Measurements from ENCODE around the gene PISD.

PISD gene

DNA sequence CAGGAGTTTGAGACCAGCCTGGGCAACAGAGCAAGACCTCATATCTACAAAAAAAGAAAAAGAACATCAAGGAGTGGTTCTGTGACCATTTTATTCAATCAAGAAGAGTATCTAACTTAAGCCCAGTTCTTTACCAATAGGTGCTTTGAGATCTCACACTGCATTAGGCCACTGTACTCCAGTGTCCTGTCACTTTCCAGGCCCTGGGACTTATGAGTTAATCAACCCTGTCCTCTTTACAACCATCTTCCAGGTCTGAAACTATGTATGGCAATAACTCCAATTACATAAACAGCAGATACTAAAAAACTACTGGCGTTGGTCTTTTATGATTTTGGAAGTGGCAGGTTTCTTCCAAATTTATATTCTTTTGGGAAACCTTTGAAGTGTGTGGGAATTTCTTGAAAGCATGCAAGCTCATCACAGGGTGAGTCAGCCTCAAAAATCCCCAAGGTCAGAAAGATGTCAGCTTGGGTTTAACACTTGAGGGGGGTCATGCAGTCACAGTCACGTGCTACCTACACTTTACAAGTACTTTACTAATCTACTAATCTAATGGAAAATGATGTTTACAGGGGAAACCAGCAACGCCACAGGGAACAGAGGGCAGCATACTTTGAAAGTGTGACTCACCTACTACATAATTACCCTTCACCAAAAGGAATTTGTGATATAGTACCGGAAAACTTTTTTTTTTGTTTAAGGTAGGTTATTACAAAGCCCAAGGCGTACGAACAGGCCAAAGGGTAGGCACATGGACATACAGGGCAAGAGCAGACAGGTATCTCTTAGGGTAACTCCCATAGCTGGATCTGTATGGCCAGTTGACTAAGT is 15.6 kb downstream of the PISD start:
- Histone ChIP-seq H3K36me3 (replicated peaks) (peaks cover 10% of the 10 kb centered on the region), H3K9me3 (no peaks in the 10 kb centered on the region), H3K4me1 (peaks cover 18% of the 10 kb centered on the region), H3K27me3 (ENCODE audit: low read depth) (no peaks in the 10 kb centered on the region), H3K4me3 (no peak overlapping the region)
- DNase-seq (ENCODE audit: low spot score in 2 of 2), result peak in 1 of 2 experiments; percentile 7
- in situ Hi-C loops (cut with MboI; ENCODE audit: low sequenced_read_pairs), result no loop called here

DNA sequence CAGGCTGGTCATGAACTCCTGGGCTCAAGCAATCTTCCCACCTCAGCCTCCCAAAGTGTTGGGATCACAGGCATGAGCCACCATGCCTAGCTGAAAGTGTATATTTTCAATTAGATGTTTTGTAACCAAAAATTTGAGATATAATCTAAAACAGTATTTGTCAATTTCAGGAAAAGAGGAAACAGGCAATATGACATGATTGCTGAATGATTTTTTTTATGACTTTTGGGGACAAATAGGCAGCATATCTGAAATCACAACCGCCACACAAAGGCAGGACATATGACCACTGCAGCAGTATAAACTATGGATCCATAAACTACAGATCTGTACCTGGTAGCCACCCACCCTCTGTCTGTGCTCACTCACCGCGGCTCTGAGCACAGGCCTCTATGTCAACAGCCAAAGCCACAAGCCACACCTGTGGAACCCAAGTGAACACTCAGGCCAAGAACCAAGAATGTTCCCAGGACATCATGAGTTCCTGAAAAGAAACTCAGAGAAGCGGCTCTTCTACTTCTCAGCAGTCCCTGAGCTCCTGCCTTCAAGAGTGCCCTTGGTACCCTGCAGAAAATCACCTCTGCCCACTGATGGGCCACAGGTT is 22.5 kb downstream of the PISD start:
- DNase-seq (ENCODE audit: low spot score in 2 of 2), result no peak
- H3K36me3 ChIP-seq (replicated peaks), result no peaks in the 10 kb centered on the region; the same call in 1 of the 2 replicates
- in situ Hi-C loops (cut with MboI; ENCODE audit: low sequenced_read_pairs), result no loop called here
- no peaks in the 10 kb centered on the region for H3K9me3 ChIP-seq
- H3K27me3 ChIP-seq (ENCODE audit: low read depth), result no peaks in the 10 kb centered on the region
- H3K4me3 ChIP-seq, result no peak overlapping the region
- H3K4me1 ChIP-seq, result no peaks in the 10 kb centered on the region

DNA sequence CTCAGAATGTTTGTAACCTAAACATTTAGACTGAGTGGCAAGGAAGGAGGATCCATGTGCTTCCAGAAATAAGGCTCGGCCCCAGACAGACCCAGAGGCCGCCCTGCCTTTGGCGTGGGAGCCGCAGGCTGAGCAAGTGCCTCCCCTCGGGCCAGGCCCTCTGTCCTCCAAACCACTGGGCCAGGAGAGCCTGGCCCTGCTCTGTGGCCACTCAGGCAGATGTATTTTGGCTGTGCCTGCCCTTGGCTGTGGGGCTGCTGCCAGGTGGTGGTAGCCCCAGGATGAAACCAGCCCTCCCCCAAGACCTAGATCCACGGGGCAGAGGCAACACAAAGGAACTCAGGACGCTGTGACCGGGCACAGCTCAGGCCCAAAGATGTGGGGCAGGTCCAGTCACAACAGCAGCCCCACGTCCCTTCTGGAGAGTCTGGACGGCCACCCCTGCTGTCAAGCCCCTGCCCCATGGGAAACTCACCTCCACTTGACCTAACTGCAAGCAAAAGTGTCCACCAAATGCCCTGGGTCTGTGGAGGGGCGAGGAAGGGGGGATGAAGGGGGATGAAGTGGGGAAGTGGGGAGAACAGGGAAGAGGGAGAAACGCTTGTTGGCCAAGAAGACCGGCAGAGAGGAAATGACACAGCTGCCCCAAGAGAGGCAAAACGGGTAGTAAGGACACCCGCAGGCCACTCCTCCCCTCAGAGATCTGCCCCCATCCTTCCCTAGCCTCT is 24.0 kb downstream of the PISD start:
- no peak for DNase-seq (ENCODE audit: low spot score in 2 of 2)
- H3K4me3 ChIP-seq, result no peak overlapping the region
- in situ Hi-C loops (cut with MboI; ENCODE audit: low sequenced_read_pairs), result no loop called here
- H3K27me3 ChIP-seq (ENCODE audit: low read depth), result no peaks in the 10 kb centered on the region
- no peaks in the 10 kb centered on the region for H3K4me1 ChIP-seq
- H3K36me3 ChIP-seq (replicated peaks), result no peaks in the 10 kb centered on the region
- H3K9me3 ChIP-seq, result no peaks in the 10 kb centered on the region

DNA sequence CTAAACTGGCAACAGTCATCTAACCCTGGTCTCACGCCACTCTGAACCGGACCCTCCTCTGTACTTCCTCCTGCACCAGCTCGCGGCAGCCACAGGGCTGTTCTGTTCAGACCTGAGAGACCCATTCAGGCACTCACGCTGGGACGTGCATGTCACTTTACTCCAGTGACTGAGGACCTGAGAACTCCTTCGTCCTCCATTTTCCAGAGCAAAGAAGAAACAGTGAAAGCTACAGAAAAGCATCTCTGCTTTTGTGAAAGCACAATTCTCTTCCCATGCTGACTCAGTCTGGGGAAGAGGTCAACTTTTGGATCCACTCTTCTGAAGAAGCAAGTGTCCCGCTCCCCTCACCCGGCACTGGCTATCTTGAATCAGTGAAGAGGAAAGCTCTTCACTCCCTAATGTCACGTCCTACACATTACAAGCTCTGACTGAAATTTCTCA is 24.5 kb downstream of the PISD start:
- in situ Hi-C loops (cut with MboI; ENCODE audit: low sequenced_read_pairs), result no loop called here
- H3K36me3 ChIP-seq (replicated peaks), result no peaks in the 10 kb centered on the region
- no peak overlapping the region for H3K4me3 ChIP-seq
- no peaks in the 10 kb centered on the region for H3K27me3 ChIP-seq (ENCODE audit: low read depth)
- no peaks in the 10 kb centered on the region for H3K4me1 ChIP-seq
- no peaks in the 10 kb centered on the region for H3K9me3 ChIP-seq
- DNase-seq (ENCODE audit: low spot score in 2 of 2), result no peak

DNA sequence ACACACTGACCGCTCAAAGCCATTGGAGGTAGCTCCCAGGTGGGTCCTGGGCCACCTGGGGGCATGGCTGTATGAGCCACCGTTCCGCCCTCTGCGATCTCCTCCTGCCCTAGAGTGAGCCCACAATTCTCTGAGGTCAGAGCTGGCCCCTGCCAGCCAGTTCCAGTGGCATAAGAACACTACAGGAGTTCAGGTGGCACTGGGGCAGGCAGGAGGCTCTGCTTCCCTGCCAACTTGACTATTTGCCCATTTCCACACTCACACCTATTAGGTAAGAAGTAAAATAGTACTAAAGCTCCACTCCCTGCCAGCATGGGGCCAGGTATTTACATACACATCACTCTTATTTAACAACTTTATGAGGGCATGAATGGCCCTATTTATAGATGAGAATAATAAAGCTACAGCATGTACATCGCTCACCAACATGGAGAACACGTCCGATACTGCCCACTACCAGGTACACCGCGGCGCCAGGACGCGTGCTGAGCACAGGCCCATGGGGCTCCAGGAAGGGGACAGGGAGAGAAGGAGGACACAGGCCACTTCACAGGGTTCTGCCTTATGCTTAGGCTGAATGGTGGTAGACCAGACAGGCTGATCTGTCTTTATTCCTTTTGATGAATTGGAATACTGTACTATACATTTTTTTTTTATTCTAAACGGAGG is 26.2 kb downstream of the PISD start:
- in situ Hi-C loops (cut with MboI; ENCODE audit: low sequenced_read_pairs), result no loop called here
- H3K9me3 ChIP-seq, result no peaks in the 10 kb centered on the region
- DNase-seq (ENCODE audit: low spot score in 2 of 2), result no peak
- peaks cover 6% of the 10 kb centered on the region; the same call in 1 of the 2 replicates for H3K4me1 ChIP-seq
- no peak overlapping the region for H3K4me3 ChIP-seq
- H3K36me3 ChIP-seq (replicated peaks), result no peaks in the 10 kb centered on the region
- no peaks in the 10 kb centered on the region for H3K27me3 ChIP-seq (ENCODE audit: low read depth)

DNA sequence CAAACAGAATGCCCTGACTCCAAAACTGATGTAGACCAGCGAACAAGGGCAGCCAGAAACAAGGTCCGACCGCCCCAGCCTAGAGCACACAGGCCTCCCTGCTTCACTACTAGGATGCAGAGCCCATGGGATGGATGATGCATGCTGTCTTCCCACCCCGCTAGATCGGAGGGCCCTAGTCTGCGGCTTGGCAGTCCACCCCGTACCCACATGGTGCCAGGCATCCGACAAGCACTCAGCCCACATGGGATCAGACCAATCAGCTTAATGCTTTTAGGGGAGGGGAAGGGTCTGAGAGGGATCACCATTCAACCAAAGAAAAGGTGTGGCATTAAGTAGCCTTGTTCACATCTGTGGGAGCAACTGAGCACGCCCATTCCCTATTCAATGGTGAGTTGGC is 30.6 kb downstream of the PISD start:
- H3K36me3 ChIP-seq (replicated peaks), result no peaks in the 10 kb centered on the region
- no peak for DNase-seq (ENCODE audit: low spot score in 2 of 2)
- in situ Hi-C loops (cut with MboI; ENCODE audit: low sequenced_read_pairs), result no loop called here
- H3K27me3 ChIP-seq (ENCODE audit: low read depth), result no peaks in the 10 kb centered on the region
- no peaks in the 10 kb centered on the region for H3K9me3 ChIP-seq
- H3K4me1 ChIP-seq, result peaks cover 6% of the 10 kb centered on the region; the same call in 1 of the 2 replicates
- H3K4me3 ChIP-seq, result peak overlapping the region; percentile 87

DNA sequence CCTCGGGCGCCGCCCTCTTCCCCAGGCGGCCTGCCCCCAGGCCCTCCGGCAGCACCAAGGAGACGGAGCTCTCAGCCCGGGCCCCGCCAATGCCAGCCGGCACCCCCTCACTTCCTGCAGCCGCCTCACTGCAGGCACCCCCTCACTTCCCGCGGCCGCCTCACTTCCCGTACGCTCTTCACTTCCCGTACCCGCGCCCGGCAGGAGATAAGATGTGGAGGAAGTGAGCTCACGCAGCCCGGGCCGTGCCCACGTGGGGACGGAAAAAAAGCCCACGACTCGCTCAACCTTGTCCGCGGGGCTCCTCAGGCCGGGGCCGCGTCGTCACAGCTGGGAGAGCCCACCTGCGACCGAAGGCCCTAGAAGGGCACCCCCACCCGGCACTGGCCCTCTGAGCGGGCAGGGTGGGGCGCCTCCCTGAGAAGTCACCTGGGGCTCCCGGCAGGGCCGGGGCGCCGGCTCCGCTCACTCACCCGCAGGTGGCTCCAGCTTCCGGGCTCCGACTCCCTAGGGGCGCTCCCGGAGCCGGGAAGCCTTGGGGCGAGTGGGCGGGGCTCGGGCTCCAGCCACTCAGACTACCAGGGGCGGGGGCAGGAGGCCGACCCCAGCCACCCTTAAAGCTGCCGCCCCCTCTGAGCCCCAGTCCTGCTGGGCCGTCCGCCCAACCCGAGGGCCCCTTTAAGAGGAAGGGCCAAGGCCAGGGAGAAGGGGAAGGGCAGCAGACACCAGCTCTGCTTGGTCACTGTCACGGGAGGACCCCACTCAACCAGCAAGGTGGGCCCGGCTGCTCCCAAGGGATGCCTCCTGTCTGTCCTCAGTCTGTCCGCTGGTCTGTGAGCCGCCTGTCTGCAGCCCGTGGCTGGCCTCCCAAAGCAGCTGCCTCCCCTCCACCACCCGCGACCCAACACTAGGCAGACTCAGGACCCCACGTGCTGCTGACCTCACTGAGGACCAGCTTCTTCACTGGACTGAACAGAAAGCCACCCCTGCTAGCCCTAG is 31.4 kb downstream of the PISD start:
- H3K9me3 ChIP-seq, result no peaks in the 10 kb centered on the region
- peaks cover 6% of the 10 kb centered on the region; the same call in 1 of the 2 replicates for H3K4me1 ChIP-seq
- H3K36me3 ChIP-seq (replicated peaks), result no peaks in the 10 kb centered on the region; the same call in 1 of the 2 replicates
- in situ Hi-C loops (cut with MboI; ENCODE audit: low sequenced_read_pairs), result no loop called here
- H3K27me3 ChIP-seq (ENCODE audit: low read depth), result no peaks in the 10 kb centered on the region
- H3K4me3 ChIP-seq, result peak overlapping the region; percentile 87
- peak; percentile 79 to 94 for DNase-seq (ENCODE audit: low spot score in 2 of 2)

DNA sequence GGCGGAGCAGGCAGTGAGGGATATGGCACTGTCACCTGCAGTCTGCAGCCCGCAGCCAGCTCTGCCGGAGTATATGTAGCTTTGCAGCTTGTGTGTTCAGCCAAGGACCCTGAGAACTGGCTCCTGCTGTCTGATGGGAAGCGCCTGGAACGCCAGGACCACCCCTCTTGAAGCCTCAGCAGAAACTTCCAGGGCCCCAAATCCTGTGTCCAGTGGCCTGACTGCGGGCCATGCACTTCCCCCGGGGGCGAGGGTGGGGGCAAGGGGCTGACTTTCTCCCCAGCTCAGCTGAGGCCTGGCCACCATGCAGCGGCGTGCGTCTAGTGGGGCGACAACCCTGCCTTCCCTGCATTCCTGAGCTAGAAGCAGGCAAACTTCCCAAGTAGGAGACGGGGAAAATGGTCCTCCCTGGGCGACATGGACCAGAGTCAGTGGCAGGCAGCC is 32.3 kb downstream of the PISD start:
- DNase-seq (ENCODE audit: low spot score in 2 of 2), result no peak
- Histone ChIP-seq H3K36me3 (replicated peaks) (no peaks in the 10 kb centered on the region; the same call in 1 of the 2 replicates), H3K4me1 (peaks cover 6% of the 10 kb centered on the region; the same call in 1 of the 2 replicates), H3K4me3 (peak overlapping the region; percentile 87), H3K9me3 (no peaks in the 10 kb centered on the region), H3K27me3 (ENCODE audit: low read depth) (no peaks in the 10 kb centered on the region)
- in situ Hi-C loops (cut with MboI; ENCODE audit: low sequenced_read_pairs), result no loop called here

DNA sequence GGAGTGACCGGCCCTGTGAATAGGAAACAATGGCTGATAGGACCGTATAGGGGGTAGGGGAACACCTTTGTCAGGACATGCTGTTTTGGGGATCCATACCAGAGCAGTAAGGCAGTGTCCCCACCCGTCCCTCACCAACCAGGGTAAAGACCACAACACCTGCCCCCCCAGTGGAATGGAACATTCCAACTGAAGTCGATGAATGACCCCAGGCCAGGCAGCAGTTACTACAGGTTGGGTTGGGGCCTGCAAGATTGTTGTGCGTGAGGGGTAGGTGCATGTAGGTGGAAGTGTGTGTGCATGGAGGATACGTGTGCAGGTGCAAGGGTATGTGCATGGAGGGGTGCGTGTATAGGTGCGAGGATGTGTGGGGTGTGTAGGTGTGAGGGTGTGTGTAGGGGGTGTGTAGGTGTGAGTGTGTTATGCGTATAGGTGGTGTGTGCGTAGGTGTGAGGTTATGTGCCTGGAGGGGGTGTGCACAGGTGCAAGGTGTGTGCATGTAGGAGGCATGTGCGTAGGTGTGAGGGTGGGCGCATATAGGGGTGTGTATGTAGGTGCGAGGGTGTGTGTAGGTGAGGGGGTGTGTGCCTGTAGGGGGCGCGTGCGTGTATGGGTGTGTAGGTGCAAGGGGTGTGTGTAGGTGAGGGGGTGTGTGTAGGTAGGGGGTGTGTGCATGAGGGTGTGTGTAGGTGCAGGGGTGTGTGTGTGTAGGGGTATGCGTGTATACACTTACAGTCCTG is 32.9 kb downstream of the PISD start:
- no peaks in the 10 kb centered on the region for H3K27me3 ChIP-seq (ENCODE audit: low read depth)
- in situ Hi-C loops (cut with MboI; ENCODE audit: low sequenced_read_pairs), result no loop called here
- no peak overlapping the region for H3K4me3 ChIP-seq
- no peaks in the 10 kb centered on the region for H3K9me3 ChIP-seq
- H3K36me3 ChIP-seq (replicated peaks), result no peaks in the 10 kb centered on the region; the same call in 1 of the 2 replicates
- peaks cover 6% of the 10 kb centered on the region; the same call in 1 of the 2 replicates for H3K4me1 ChIP-seq
- DNase-seq (ENCODE audit: low spot score in 2 of 2), result no peak

DNA sequence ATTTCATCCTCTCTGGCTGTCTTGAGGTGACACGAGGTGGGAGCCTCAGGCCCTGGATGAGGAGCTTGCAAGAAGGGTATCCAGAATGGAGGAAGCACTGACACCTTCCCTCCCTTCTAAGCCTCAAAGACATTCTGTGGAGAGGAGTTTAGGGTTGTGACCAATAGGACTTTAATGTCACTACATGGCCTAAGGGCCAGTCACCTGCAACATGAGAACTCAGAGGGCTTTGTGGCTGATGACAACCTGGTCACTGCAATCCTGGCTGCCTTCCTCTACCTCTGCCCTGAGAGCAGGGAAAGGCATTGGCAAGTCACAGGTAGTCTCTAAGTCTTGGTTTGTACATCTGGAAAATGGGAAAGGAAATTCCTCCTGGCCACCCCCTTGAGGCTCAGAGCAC is 33.7 kb downstream of the PISD start:
- H3K9me3 ChIP-seq, result no peaks in the 10 kb centered on the region
- H3K27me3 ChIP-seq (ENCODE audit: low read depth), result no peaks in the 10 kb centered on the region
- peaks cover 6% of the 10 kb centered on the region; the same call in 1 of the 2 replicates for H3K4me1 ChIP-seq
- no peaks in the 10 kb centered on the region; the same call in 1 of the 2 replicates for H3K36me3 ChIP-seq (replicated peaks)
- H3K4me3 ChIP-seq, result no peak overlapping the region
- DNase-seq (ENCODE audit: low spot score in 2 of 2), result no peak
- in situ Hi-C loops (cut with MboI; ENCODE audit: low sequenced_read_pairs), result no loop called here

DNA sequence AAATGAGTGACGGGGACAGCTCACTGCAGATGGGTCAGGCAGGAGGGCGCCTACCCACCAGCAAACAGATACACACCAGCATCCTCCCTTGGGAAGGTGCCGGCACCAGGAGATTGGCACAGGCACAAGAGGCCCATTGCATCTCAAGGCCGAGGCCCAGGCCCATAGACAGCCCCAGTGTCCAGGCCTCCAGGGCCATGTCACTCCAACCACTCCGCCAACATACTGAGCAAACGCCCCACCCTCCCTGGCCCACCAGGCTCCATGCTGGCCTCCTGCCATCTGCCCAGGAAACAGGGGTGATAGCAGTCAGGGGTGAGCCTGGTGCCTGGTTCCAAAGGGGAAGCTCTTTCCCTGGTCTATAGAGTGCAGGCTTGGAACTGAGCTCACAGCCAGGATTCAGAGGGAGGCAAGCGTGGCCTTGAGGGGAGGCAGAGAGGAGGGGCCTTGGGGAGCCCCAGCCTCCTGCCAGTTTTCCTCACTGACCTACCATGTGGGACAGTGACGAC is 34.7 kb downstream of the PISD start:
- Histone ChIP-seq H3K27me3 (ENCODE audit: low read depth) (no peaks in the 10 kb centered on the region), H3K4me3 (no peak overlapping the region), H3K36me3 (replicated peaks) (peaks cover under 1% of the 10 kb centered on the region; the same call in 1 of the 2 replicates), H3K4me1 (peaks cover 6% of the 10 kb centered on the region; the same call in 1 of the 2 replicates), H3K9me3 (no peaks in the 10 kb centered on the region)
- in situ Hi-C loops (cut with MboI; ENCODE audit: low sequenced_read_pairs), result no loop called here
- no peak for DNase-seq (ENCODE audit: low spot score in 2 of 2)
